ENCODE results near the gene ZDHHC24.

Gene ZDHHC24

GRCh38 chr11:66531841-66532240, 14.0 kb downstream of the ZDHHC24 start:
- H4K20me1 ChIP-seq (ENCODE audit: insufficient read depth, low read length) = no peaks in the 10 kb centered on the region

DNA sequence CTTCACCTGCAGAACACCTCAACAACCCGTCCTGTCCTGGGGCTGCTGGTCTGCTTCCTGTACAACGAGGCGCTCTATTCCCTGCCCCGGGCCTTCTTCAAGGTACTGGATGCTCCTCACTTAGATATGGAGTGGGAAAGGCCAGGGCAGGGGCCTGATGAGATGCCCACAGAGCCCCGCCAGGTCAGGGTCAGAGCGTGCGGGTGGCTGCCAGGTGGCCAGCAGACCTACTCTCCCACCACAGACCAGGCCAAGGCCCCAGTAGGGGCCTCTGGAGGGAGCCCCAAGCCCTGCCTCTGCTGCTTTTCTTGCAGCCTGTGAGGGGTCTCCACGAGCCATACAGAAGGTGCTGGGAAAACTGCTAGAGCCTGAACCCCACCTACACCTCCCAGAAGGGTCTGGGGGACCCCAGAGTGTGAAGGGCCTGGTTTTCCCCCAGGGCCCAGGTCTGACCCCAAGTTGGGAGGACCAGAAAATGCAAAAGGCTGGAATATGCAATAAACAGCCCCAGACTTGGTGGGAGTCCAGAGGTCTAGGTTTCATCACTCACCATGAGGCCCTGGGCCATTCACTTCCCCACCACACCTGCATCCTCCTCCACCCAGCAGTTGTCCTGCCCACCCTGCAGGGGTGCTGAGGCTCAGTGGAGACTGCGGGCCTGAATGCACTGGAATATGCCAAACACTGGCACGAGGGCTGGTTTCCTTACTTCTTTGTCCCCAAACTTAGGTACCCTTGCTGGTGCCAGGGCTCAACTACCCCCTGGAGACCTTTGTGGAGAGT, 14.7 kb downstream of the ZDHHC24 start:
- H3K36me3 ChIP-seq (ENCODE audit: insufficient read depth, low read length) = peaks cover 5% of the 10 kb centered on the region; the same call in 1 of the 2 replicates

More at GRCh38 chr11:66531841-66532240, 14.0 kb downstream of the ZDHHC24 start:
- Histone ChIP-seq H3K4me2 (ENCODE audit: low read length) (no peak overlapping the region), H3K4me1 (ENCODE audit: insufficient read depth, low read length, severe bottlenecking) (no peaks in the 10 kb centered on the region), H3K9me3 (ENCODE audit: low read length) (no peaks in the 10 kb centered on the region), H3K9ac (ENCODE audit: low read length) (no peak overlapping the region), H3K36me3 (ENCODE audit: insufficient read depth, low read length) (peaks cover 6% of the 10 kb centered on the region; the same call in 1 of the 2 replicates), H3K27me3 (ENCODE audit: insufficient read depth, low read length) (no peaks in the 10 kb centered on the region), H3K27ac (ENCODE audit: low read depth, low read length, poor library complexity, severe bottlenecking) (no peak overlapping the region), H3K79me2 (ENCODE audit: insufficient read depth, low read length) (no peaks in the 10 kb centered on the region), H3K4me3 (ENCODE audit: low read depth, low read length, poor library complexity, severe bottlenecking) (no peak overlapping the region), H3F3A (ENCODE audit: insufficient read depth, low read length) (no peaks in the 10 kb centered on the region), H2AFZ (ENCODE audit: low read length) (no peak overlapping the region), H3K9me2 (ENCODE audit: low read depth, low read length) (no peaks in the 10 kb centered on the region)
- no peak for TF ChIP-seq EZH2 (IDR thresholded peaks at IDR 0.05; ENCODE audit: borderline replicate concordance, low read length)
- TF ChIP-seq, protein P1, sequence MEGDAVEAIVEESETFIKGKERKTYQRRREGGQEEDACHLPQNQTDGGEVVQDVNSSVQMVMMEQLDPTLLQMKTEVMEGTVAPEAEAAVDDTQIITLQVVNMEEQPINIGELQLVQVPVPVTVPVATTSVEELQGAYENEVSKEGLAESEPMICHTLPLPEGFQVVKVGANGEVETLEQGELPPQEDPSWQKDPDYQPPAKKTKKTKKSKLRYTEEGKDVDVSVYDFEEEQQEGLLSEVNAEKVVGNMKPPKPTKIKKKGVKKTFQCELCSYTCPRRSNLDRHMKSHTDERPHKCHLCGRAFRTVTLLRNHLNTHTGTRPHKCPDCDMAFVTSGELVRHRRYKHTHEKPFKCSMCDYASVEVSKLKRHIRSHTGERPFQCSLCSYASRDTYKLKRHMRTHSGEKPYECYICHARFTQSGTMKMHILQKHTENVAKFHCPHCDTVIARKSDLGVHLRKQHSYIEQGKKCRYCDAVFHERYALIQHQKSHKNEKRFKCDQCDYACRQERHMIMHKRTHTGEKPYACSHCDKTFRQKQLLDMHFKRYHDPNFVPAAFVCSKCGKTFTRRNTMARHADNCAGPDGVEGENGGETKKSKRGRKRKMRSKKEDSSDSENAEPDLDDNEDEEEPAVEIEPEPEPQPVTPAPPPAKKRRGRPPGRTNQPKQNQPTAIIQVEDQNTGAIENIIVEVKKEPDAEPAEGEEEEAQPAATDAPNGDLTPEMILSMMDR (IDR thresholded peaks at IDR 0.05; ENCODE audit: low read length) = no peak

DNA sequence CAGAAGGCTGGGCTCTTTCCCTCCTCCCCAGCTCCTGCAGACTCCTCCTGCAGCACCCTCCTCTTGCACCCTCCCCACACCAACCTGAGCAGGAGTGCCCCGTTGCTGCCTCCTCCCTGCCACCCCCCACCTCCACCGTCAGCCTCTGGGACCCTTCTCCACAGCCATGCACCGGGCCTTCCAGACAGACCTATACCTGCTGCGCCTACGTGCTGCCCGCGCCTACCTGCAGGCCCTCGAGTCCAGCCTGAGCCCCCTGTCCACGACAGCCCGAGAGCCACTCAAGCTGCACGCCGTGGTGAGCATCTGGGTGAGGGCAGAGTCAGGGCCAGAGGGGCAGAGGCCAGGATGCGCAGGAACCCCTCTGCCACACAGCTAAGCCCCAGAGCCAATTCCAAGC, 16.2 kb downstream of the ZDHHC24 start:
- H3K27ac ChIP-seq (ENCODE audit: low read depth, low read length, poor library complexity, severe bottlenecking) = no peak overlapping the region
- no peak overlapping the region for H2AFZ ChIP-seq (ENCODE audit: low read length)
- no peaks in the 10 kb centered on the region for H3K9me2 ChIP-seq (ENCODE audit: low read depth, low read length)
- H3K4me3 ChIP-seq (ENCODE audit: low read depth, low read length, poor library complexity, severe bottlenecking) = no peak overlapping the region
- H3K4me2 ChIP-seq (ENCODE audit: low read length) = no peak overlapping the region
- no peaks in the 10 kb centered on the region for H3K36me3 ChIP-seq (ENCODE audit: insufficient read depth, low read length)
- no peaks in the 10 kb centered on the region for H3K27me3 ChIP-seq (ENCODE audit: insufficient read depth, low read length)
- H3K4me1 ChIP-seq (ENCODE audit: insufficient read depth, low read length, severe bottlenecking) = no peaks in the 10 kb centered on the region
- no peaks in the 10 kb centered on the region for H4K20me1 ChIP-seq (ENCODE audit: insufficient read depth, low read length)
- no peaks in the 10 kb centered on the region for H3F3A ChIP-seq (ENCODE audit: insufficient read depth, low read length)
- no peak overlapping the region for H3K9ac ChIP-seq (ENCODE audit: low read length)
- H3K9me3 ChIP-seq (ENCODE audit: low read length) = no peaks in the 10 kb centered on the region
- TF ChIP-seq EZH2 (IDR thresholded peaks at IDR 0.05; ENCODE audit: borderline replicate concordance, low read length) = no peak
- TF ChIP-seq, protein P1 (IDR thresholded peaks at IDR 0.05; ENCODE audit: low read length) = no peak
- H3K79me2 ChIP-seq (ENCODE audit: insufficient read depth, low read length) = no peaks in the 10 kb centered on the region

More for the DNA sequence above, 14.7 kb downstream of the ZDHHC24 start:
- H3F3A ChIP-seq (ENCODE audit: insufficient read depth, low read length) = no peaks in the 10 kb centered on the region
- H3K4me2 ChIP-seq (ENCODE audit: low read length) = no peak overlapping the region
- H3K4me3 ChIP-seq (ENCODE audit: low read depth, low read length, poor library complexity, severe bottlenecking) = no peak overlapping the region
- no peaks in the 10 kb centered on the region for H3K79me2 ChIP-seq (ENCODE audit: insufficient read depth, low read length)
- H3K9me2 ChIP-seq (ENCODE audit: low read depth, low read length) = no peaks in the 10 kb centered on the region
- H3K27me3 ChIP-seq (ENCODE audit: insufficient read depth, low read length) = no peaks in the 10 kb centered on the region
- no peaks in the 10 kb centered on the region for H4K20me1 ChIP-seq (ENCODE audit: insufficient read depth, low read length)
- H3K27ac ChIP-seq (ENCODE audit: low read depth, low read length, poor library complexity, severe bottlenecking) = no peak overlapping the region
- no peak overlapping the region for H3K9ac ChIP-seq (ENCODE audit: low read length)
- TF ChIP-seq, protein P1 (IDR thresholded peaks at IDR 0.05; ENCODE audit: low read length) = no peak
- no peak for TF ChIP-seq EZH2 (IDR thresholded peaks at IDR 0.05; ENCODE audit: borderline replicate concordance, low read length)
- no peaks in the 10 kb centered on the region for H3K9me3 ChIP-seq (ENCODE audit: low read length)
- H3K4me1 ChIP-seq (ENCODE audit: insufficient read depth, low read length, severe bottlenecking) = no peaks in the 10 kb centered on the region
- no peak overlapping the region for H2AFZ ChIP-seq (ENCODE audit: low read length)
